ENCODE data around the gene ADAMTS17.

The ADAMTS17 gene

DNA sequence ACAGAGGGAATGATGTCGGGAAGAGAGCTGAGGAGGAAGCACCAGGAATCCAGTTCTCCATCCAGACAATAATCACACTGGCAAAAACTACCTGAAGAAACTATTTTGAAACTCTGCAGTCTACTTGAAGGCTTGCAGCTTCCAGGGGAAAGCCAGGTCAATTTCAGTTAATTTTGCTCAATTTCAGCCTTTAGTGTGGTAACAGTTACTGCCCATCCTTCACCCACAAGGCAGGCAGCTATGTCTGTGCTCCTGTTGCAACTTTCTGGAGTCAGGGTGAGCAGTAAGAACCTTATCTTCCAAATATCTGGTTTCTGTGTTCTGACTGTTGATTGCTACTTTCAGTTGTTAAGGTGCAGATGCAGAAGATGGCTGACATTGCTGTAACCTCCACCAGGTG lies 221.7 kb downstream of the ADAMTS17 start:
- no peak for DNase-seq

GRCh38 chr15:100118546-100118945 lies 223.2 kb downstream of the ADAMTS17 start:
- DNase-seq = no peak

DNA sequence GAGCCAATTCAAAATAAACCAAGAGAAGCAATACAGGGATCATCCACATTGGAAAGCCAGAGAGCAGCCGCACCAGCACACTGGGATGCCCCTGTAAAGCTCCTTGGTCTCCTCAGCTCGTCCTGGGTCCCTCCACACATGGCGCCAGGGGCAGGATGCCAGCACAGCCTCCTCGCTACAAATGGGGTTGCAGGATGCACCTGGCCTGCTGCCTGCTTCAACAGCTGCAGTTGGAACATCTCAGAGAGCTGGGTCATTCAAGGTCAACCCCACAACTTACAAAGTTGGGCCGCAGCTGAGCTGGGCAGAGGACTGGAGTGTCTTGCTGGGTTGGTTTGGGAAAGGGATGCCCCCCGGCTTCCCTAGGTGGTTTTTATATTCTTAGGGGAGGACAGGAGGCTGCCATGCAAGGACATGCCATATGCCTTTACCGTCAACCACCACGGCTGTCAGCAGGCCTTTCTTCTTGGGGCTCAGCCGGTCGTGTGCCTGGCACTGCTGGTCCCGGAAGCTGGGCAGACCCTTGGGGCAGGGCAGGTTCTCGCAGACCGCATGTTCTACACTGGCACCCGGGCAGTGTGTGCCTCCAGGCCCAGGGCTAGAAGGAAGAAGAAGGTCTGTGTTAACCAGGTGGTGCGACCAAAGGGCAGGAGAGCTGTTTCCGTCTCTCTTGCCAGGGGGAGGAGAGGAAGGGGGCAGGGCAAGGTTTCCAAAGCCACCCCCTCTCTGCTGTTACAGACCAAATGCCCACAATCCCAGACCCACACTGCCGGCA lies 225.2 kb downstream of the ADAMTS17 start:
- no peak for DNase-seq

DNA sequence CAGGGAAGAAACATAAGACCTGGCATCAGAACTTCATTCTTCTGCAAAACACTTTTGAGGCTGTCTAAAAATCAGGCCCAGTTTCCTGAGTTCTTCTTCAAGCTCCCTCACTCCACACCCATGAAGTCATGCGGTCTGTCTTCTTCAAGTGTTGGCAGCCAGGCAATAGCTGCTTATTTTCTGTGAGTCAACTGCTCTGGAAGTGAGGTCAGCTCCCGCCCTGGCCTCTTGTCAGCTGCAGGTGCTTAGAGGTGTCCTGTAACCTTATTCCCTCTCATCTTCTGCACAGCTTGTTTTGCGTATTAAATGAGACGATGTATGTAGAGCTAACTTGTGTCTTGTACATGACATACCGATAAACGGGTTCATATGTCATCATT lies 226.1 kb downstream of the ADAMTS17 start:
- no peak for DNase-seq

- no peak for DNase-seq
Observed at GRCh38 chr15:100115066-100115710, 226.6 kb downstream of the ADAMTS17 start.

- DNase-seq = no peak
Observed at GRCh38 chr15:100114571-100114970, 227.2 kb downstream of the ADAMTS17 start.

DNA sequence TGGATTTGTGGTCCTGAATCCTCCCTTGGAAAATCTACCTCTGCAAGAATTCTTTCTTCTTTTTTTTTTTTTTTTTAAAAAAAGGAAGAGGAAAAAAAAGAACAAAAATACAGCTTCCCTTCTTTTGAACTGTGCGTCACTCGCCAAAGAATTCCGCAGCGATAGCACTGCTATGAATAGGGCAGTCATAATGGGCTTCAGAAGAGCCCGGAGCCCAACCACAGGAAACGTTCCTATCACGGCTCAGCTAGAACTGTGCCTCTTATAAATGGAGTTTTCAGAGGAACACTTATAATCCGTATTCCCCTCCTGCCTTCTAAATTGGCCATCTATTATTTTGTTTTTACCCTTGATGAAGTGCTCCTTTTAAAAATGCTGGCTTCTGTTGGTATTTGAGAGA lies 227.7 kb downstream of the ADAMTS17 start:
- DNase-seq = no peak

- DNase-seq = no peak
Observed at GRCh38 chr15:100113351-100114080, 228.3 kb downstream of the ADAMTS17 start.

DNA sequence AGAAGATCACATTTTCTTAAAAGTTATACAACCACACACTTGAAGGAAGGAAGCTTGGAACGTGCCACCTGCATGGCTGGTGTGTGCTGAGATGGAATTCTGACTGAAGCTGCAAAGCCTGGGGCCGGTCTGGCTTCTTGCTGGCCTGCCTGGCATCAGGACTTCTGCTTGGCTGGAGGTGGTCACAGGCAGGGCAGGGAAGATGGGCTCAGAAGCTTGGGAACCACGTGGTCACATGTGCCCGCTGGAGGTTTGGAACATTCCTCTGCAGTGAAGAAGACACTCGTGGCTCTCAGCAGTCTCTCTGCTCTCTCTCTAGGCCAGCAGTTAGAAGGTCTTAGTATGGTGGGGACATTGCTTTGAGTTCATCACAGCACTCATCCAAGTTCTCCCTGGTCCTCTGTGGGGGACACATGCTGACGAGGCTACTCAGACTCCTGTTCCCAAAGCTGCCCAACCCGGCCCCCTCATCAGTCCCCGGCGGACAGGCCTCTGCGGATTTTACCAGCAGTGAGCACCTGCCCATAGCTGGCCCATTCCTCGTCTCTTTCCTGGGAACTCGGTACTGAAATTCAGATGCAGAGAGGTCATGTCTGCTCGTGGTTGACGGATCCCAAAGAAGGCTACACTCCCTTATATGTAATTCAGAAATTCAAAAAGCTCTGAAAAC lies 229.0 kb downstream of the ADAMTS17 start:
- no peak for DNase-seq

DNA sequence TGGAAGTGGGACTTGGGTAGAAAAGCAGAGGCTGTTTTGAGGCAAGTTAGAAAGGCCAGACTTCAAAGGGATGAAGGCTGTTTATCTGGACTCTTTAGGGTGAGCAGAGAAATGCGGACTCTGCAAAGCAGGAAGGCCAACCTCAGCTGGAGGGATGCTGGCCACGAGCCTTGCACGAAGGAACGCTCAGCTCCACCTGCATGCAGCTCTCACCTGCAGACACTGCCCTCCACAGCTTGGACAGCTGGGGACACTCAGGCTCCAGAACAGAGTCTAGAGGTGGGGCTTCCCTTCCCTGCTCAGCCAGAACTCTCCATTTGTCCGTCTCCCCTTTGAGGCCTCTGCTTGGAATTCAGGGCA lies 229.7 kb downstream of the ADAMTS17 start:
- DNase-seq = no peak

DNA sequence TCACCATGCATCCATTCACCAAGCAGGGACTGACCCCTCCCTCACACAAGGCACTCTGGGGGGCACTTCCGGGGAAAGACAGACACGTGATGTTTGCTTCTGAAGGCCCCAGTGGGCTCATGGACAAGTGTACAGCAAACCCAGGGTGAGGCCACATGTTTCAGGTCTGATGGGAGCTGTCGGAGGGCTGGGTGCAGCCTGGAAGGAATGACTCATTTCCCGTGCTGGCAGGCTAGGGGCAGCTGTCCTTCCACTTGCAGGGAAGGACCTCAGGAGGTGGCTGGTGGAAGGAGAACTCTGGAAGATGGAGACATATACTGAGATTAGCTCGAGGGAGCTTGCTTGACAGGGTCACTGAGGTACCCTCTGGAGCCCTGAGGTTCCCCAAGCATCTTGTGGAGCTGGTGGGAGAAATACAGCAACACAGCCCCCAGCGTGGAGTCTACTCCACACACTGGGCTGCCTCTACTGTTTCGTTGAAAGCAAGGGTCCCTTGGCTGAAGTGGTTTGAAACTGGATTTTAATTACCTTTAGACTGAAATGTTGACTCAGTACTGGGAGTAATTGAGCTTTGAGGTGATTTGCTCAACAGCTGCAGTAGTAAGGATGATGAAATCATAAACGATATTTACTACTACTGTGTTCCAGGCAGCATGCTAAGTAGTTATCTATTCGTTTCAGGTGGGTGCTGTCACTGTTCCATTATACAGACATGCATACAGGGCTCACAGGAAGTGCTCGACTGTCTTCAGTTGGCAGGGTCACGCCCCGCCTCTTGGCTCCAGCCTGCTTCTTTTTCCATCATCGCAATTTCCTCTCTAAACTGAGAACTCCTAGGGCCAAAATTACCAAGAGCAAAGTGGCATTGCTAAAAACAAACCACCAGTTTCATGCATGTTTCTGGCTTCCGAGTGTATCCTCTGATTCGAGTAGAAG lies 230.4 kb downstream of the ADAMTS17 start:
- peak; percentile 26 for DNase-seq

GRCh38 chr15:100109486-100110035 lies 232.2 kb downstream of the ADAMTS17 start:
- DNase-seq = no peak

DNA sequence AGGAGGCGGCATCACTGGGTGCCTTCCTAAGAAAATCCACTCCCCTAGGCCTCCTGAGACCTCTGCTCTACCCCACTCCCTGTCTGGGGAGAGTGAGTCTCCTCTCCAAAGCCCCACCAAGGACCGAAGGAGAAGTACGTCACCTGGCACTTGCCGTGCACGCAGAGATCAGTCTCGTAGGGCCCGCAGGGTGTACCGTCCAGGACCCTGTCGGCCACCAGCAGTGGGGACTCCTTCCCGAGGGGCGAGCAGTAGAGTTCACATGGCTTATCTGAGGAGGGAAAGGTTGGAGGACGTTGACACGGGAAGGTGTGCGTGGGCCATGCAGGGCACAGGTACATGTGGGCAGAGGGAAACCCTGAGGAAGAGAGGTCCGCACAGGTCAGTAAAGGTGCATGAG lies 232.9 kb downstream of the ADAMTS17 start:
- DNase-seq = no peak

DNA sequence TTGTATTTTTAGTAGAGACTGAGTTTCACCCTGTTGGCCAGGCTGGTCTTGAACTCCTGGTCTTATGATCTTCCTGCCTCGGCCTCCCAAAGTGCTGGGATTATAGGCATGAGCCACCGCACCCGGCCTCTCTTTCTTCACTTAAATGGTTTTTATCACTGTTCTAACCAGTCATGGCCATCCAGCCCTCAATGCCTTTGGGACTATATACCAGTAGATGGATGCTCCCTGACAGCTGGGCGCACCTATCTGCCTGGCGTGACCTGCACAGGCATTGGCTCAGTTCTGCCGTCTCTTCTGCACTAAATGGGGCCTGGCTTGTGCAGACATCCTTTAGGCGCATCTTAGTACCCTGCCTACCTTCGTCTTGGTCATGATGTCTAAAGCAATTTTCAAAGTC lies 233.4 kb downstream of the ADAMTS17 start:
- DNase-seq = no peak

GRCh38 chr15:100107606-100108225 lies 234.1 kb downstream of the ADAMTS17 start:
- no peak for DNase-seq

GRCh38 chr15:100107151-100107550 lies 234.6 kb downstream of the ADAMTS17 start:
- DNase-seq = no peak

GRCh38 chr15:100106732-100107131 lies 235.0 kb downstream of the ADAMTS17 start:
- DNase-seq = no peak

GRCh38 chr15:100105101-100105500 lies 236.7 kb downstream of the ADAMTS17 start:
- DNase-seq = no peak

DNA sequence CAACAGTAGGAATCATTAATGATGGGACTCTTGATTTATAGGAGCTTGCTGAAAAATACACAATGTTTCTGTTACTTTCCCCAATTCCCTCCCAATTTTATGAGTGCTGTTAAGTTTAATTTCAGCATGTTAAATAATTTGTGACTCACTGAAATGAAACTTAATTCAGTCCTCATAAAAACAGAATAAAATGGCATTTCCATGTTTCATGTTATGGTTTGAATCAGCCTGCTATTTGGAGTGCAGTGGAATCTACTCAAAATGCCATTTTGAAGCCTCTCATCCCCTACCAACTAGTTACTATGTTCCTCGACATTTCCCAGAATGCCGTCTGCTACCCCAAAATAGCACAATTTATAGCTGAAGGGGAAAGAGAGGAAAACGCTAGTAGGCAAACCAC lies 237.5 kb downstream of the ADAMTS17 start:
- no peak for DNase-seq

- no peak for DNase-seq
Observed at GRCh38 chr15:100103828-100104227, 237.9 kb downstream of the ADAMTS17 start.

DNA sequence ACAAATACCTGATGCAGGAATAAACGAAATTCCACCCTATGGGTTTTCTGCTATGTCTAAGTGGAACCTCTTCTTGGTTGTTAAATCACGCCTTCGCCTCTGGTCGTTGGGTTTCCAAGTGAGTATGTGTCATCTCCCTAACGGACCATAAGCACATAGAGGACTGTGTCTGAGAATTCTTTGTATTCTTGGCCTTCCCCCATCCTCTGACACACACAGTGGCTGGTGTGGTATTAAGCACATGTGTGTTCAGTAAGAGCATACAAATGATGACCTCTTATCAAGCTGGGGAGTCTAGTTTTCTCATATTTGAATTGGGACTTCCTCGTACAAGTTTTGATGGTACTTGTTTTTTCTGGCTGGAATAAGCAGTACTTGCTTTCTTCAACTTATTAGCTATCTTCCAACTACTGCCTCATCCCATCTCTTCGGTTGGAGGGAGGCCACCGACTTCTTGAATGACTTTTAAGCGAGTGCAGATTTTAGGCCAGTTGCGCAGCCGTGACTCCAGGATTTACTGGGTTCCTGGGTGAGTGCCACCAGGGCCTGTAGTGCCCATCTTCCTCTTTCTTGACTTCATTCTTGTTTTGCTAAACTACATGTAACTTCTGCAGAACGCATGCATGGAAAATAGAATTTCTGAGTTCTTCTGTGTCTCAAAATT lies 240.2 kb downstream of the ADAMTS17 start:
- no peak for DNase-seq

All from activated T-cell treated with anti-CD3 and anti-CD28 coated beads, Interleukin-2, amount 50 U/mL, for 1 hour (primary cell).